Measurements from ENCODE around the gene GREM1.

DNA sequence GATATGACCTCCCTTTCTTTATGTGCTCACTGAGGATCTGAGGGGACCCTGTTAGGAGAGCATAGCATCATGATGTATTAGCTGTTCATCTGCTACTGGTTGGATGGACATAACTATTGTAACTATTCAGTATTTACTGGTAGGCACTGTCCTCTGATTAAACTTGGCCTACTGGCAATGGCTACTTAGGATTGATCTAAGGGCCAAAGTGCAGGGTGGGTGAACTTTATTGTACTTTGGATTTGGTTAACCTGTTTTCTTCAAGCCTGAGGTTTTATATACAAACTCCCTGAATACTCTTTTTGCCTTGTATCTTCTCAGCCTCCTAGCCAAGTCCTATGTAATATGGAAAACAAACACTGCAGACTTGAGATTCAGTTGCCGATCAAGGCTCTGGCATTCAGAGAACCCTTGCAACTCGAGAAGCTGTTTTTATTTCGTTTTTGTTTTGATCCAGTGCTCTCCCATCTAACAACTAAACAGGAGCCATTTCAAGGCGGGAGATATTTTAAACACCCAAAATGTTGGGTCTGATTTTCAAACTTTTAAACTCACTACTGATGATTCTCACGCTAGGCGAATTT is 14.9 kb downstream of the GREM1 start:
- TF ChIP-seq, protein P1, sequence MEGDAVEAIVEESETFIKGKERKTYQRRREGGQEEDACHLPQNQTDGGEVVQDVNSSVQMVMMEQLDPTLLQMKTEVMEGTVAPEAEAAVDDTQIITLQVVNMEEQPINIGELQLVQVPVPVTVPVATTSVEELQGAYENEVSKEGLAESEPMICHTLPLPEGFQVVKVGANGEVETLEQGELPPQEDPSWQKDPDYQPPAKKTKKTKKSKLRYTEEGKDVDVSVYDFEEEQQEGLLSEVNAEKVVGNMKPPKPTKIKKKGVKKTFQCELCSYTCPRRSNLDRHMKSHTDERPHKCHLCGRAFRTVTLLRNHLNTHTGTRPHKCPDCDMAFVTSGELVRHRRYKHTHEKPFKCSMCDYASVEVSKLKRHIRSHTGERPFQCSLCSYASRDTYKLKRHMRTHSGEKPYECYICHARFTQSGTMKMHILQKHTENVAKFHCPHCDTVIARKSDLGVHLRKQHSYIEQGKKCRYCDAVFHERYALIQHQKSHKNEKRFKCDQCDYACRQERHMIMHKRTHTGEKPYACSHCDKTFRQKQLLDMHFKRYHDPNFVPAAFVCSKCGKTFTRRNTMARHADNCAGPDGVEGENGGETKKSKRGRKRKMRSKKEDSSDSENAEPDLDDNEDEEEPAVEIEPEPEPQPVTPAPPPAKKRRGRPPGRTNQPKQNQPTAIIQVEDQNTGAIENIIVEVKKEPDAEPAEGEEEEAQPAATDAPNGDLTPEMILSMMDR (IDR thresholded peaks at IDR 0.05; ENCODE audit: low read length), result no peak
- no peak for TF ChIP-seq EZH2 (IDR thresholded peaks at IDR 0.05; ENCODE audit: borderline replicate concordance, low read length)
